CD4-positive, CD25-positive, alpha-beta regulatory T cell (primary cell): ENCODE measurements around the gene ELOVL7. TPM values are rescaled to one million over a fixed set of nuclear protein-coding genes. Genes with fewer than 3 reads are reported as not detected.
"Not testable (repeated sequence)": the region's sequence is repeated elsewhere in the genome, so short reads cannot be mapped to it uniquely, and the experiment has no call there.

Experiments
- ATAC-seq, 2 donors: fragments of 150-1000 bp; cut with Tn5 transposase; one replicate each; pipeline ENCODE4 v1.10.0; 2021; ENCODE audit warnings: low read depth in 2 of 2, moderate number of reproducible peaks in 2 of 2, moderate library complexity in 1 of 2
- DNase-seq, 3 donors: peaks; one replicate each; pipeline versions ENCODE4 v3.0.0 to v3.0.0-alpha.2; 2012 to 2022; ENCODE audit warnings: mixed read lengths in 1 of 3
- H3K27ac ChIP-seq: one replicate; pipeline ENCODE4 v1.7.0; 2013; ENCODE audit warnings: mild to moderate bottlenecking, low read length; ENCODE audit not compliant: insufficient read depth, poor library complexity, severe bottlenecking
- H3K27me3 ChIP-seq: one replicate; pipeline ENCODE4 v1.7.0; 2013; ENCODE audit warnings: low read length; ENCODE audit not compliant: control insufficient read depth, insufficient read depth
- H3K36me3 ChIP-seq: one replicate; pipeline ENCODE4 v1.7.0; 2013; ENCODE audit warnings: mild to moderate bottlenecking, low read length, moderate library complexity; ENCODE audit not compliant: control insufficient read depth, insufficient read depth
- H3K4me1 ChIP-seq: 2 replicates; pipeline ENCODE4 v1.7.0; 2013; ENCODE audit warnings: mild to moderate bottlenecking, low read length; ENCODE audit not compliant: insufficient read depth, control insufficient read depth, poor library complexity, severe bottlenecking
- H3K4me3 ChIP-seq: one replicate; pipeline ENCODE4 v1.7.0; 2013; ENCODE audit warnings: low read depth, mild to moderate bottlenecking, low read length, moderate library complexity
- H3K9me3 ChIP-seq, 2 experiments: 1 replicate in 1 of 2; 2 replicates in 1 of 2; pipeline ENCODE4 v1.7.0; 2013; ENCODE audit warnings: low read length in 2 of 2, mild to moderate bottlenecking in 1 of 2, moderate library complexity in 1 of 2; ENCODE audit not compliant: control insufficient read depth in 2 of 2
- H3K27ac Mint-ChIP-seq, 3 donors: one replicate each; pipeline ENCODE4 v1.8.0; 2020 to 2022; ENCODE audit warnings: mild to moderate bottlenecking in 3 of 3, mixed read lengths in 3 of 3, moderate library complexity in 2 of 3
- H3K27me3 Mint-ChIP-seq: one replicate; pipeline ENCODE4 v1.8.0; 2022; ENCODE audit warnings: mild to moderate bottlenecking, mixed read lengths
- H3K36me3 Mint-ChIP-seq: one replicate; pipeline ENCODE4 v1.8.0; 2020; ENCODE audit warnings: mixed read lengths
- H3K4me1 Mint-ChIP-seq, 4 donors: one replicate each; pipeline ENCODE4 v1.8.0; 2020 to 2022; ENCODE audit warnings: mixed read lengths in 4 of 4, mild to moderate bottlenecking in 1 of 4
- H3K4me3 Mint-ChIP-seq, 4 donors: one replicate each; pipeline ENCODE4 v1.8.0; 2020 to 2022; ENCODE audit warnings: mild to moderate bottlenecking in 4 of 4, mixed read lengths in 4 of 4, moderate library complexity in 3 of 4
- H3K9me3 Mint-ChIP-seq, 7 donors: one replicate each; pipeline ENCODE4 v1.8.0; 2020 to 2022; ENCODE audit warnings: mixed read lengths in 7 of 7, mild to moderate bottlenecking in 3 of 7, moderate library complexity in 2 of 7
- polyA plus RNA-seq, 4 donors: library from polyadenylated mRNA; unstranded; fragments of 300-500 nt; fragmentation: Illumina TruSeq; gene quantifications; one replicate each; pipeline ENCODE4 v1.2.3, GENCODE V29; 2021
- total RNA-seq: library from RNA; stranded (reverse); gene quantifications from one replicate; pipeline ENCODE4 v1.2.3, GENCODE V29; 2022

ELOVL7 gene
- total and polyA plus RNA-seq, 5 donors from 2014 or later: 2.8 TPM; not detected in 4

GRCh38 chr5:60722416-60722815, 121.7 kb downstream of the ELOVL7 start:
- no peaks in the 10 kb centered on the region for H3K36me3 ChIP-seq

GRCh38 chr5:60719329-60719728, 124.7 kb downstream of the ELOVL7 start:
- Histone ChIP-seq H3K27ac (no peak overlapping the region), H3K27me3 (peaks cover 6% of the 10 kb centered on the region), H3K4me1 (no peaks in the 10 kb centered on the region), H3K36me3 (no peaks in the 10 kb centered on the region), H3K9me3 (no peaks in the 10 kb centered on the region), H3K4me3 (no peak overlapping the region)
- Mint-ChIP-seq H3K4me1 (peaks cover 0 to 3% (median under 1%) of the 10 kb centered on the region in 4 donors), H3K9me3 (peaks cover 0 to 12% (median 0%) of the 10 kb centered on the region in 7 donors), H3K27ac (no peak overlapping the region), H3K4me3 (no peak overlapping the region), H3K36me3 (no peaks in the 10 kb centered on the region), H3K27me3 (peaks cover 43% of the 10 kb centered on the region)
- DNase-seq (no peak), ATAC-seq (no peak)

More at GRCh38 chr5:60722416-60722815, 121.7 kb downstream of the ELOVL7 start:
- Histone ChIP-seq H3K4me1 (no peaks in the 10 kb centered on the region), H3K27ac (no peak overlapping the region), H3K4me3 (no peak overlapping the region), H3K27me3 (peaks cover 4% of the 10 kb centered on the region), H3K9me3 (no peaks in the 10 kb centered on the region)
- Mint-ChIP-seq H3K27me3 (peaks cover 30% of the 10 kb centered on the region), H3K9me3 (peaks cover 0 to 2% (median 0%) of the 10 kb centered on the region in 7 donors), H3K4me1 (no peaks in the 10 kb centered on the region), H3K36me3 (no peaks in the 10 kb centered on the region), H3K27ac (no peak overlapping the region), H3K4me3 (no peak overlapping the region)
- DNase-seq (no peak), ATAC-seq (no peak)

DNA sequence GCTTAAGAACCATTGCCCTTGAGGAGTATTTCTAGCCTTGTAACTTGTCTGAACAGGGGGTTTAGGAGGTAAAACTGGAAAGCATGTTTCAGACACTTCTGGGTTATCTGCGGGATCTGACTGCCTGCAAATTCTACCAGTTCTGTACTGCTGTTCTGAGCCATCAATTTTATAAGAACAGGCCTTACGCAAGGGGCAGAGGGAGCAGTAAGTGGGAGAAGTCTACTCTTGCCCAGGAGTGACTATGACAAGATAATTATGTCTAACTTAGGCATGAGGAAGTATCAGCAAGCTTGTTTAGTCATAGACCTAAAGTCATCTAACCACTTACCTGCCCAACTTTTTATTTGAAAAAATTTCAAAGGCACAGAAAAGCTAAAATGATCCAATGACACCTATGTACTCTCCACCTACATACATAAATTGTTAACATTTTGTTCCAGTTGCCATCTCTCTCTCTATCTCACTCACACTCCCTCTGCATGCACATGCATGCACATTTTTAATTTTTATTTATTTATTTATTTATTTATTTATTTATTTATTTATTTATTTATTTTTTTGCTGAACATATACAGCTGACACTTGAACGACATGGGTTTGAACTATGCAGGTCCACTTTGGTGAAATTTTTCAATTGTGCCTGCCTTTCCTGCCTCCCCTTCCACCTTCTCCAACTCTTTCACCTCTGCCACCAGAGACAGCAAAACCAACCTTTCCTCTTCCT, 125.7 kb downstream of the ELOVL7 start:
- Histone ChIP-seq H3K27me3 (peaks cover 6% of the 10 kb centered on the region), H3K27ac (no peak overlapping the region), H3K4me1 (no peaks in the 10 kb centered on the region), H3K4me3 (no peak overlapping the region), H3K36me3 (no peaks in the 10 kb centered on the region), H3K9me3 (no peaks in the 10 kb centered on the region)
- peaks cover 0 to 4% (median under 1%) of the 10 kb centered on the region in 4 donors for H3K4me1 Mint-ChIP-seq
- peaks cover 0 to 14% (median 3%) of the 10 kb centered on the region in 7 donors for H3K9me3 Mint-ChIP-seq
- H3K36me3 Mint-ChIP-seq: no peaks in the 10 kb centered on the region
- H3K4me3 Mint-ChIP-seq: no peak overlapping the region
- no peak for ATAC-seq
- no peak for DNase-seq
- no peak overlapping the region for H3K27ac Mint-ChIP-seq
- H3K27me3 Mint-ChIP-seq: peaks cover 43% of the 10 kb centered on the region

DNA sequence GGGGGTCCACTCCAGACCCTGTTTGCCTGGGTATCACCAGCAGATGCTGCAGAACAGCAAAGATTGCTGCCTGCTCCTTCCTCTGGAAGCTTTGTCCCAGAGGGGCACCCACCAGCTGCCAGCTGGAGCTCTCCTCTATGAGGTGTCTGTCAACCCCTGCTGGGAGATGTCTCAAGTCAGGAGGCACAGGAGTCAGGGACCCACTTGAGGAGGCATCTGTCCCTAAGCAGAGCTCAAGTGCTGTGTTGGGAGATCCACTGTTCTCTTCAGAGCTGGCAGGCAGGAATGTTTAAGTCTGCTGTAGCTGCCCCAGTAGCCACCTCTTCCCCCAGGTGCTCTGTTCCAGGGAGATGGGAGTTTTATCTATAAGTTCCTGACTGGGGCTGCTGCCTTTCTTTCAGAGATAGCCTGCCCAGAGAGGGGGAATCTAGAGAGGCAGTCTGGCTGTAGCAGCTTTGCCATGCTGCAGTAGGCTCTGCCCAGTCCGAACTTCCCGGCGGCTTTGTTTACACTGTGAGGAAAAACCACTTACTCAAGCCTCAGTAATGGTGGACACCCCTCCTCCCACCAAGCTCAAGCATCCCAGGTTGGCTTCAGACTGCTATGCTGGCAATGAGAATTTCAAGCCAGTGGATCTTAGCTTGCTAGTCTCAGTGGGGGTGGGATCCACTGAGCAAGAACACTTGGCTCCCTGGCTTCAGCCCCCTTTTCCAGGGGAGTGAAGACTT, 128.7 kb downstream of the ELOVL7 start:
- not testable (repeated sequence) for H3K36me3 ChIP-seq, H3K36me3 Mint-ChIP-seq, H3K4me1 ChIP-seq, H3K27ac ChIP-seq, H3K4me3 ChIP-seq, DNase-seq, H3K9me3 ChIP-seq, H3K4me3 Mint-ChIP-seq, ATAC-seq, H3K27ac Mint-ChIP-seq, H3K4me1 Mint-ChIP-seq, H3K27me3 ChIP-seq
- H3K9me3 Mint-ChIP-seq: peaks cover 0 to 14% (median 3%) of the 10 kb centered on the region in 7 donors
- H3K27me3 Mint-ChIP-seq: peaks cover 37% of the 10 kb centered on the region

- Mint-ChIP-seq H3K36me3 (no peaks in the 10 kb centered on the region), H3K4me1 (peaks cover 0 to 4% (median under 1%) of the 10 kb centered on the region in 4 donors), H3K27ac (no peak overlapping the region), H3K4me3 (no peak overlapping the region), H3K27me3 (peaks cover 37% of the 10 kb centered on the region), H3K9me3 (peaks cover 0 to 14% (median 3%) of the 10 kb centered on the region in 7 donors)
- no peak overlapping the region for H3K4me3 ChIP-seq
- no peaks in the 10 kb centered on the region for H3K9me3 ChIP-seq
- ATAC-seq (no peak), DNase-seq (no peak)
- peaks cover 7% of the 10 kb centered on the region for H3K27me3 ChIP-seq
- H3K4me1 ChIP-seq: no peaks in the 10 kb centered on the region
- no peaks in the 10 kb centered on the region for H3K36me3 ChIP-seq
- H3K27ac ChIP-seq: no peak overlapping the region
These were observed 131.1 kb downstream of the ELOVL7 start for GRCh38 chr5:60712950-60713349.

- not testable (repeated sequence) for H3K4me1 Mint-ChIP-seq, H3K27ac Mint-ChIP-seq, H3K4me3 ChIP-seq, H3K9me3 ChIP-seq, H3K36me3 ChIP-seq, ATAC-seq, H3K4me1 ChIP-seq, H3K36me3 Mint-ChIP-seq, DNase-seq, H3K27me3 ChIP-seq, H3K4me3 Mint-ChIP-seq, H3K27ac ChIP-seq
- Mint-ChIP-seq H3K9me3 (peaks cover 0 to 14% (median 3%) of the 10 kb centered on the region in 7 donors), H3K27me3 (peaks cover 32% of the 10 kb centered on the region)
These were observed 132.2 kb downstream of the ELOVL7 start for GRCh38 chr5:60711892-60712291.

- Mint-ChIP-seq H3K9me3 (peaks cover 0 to 9% (median 3%) of the 10 kb centered on the region in 7 donors), H3K27ac (no peak overlapping the region), H3K27me3 (peaks cover 31% of the 10 kb centered on the region), H3K36me3 (no peaks in the 10 kb centered on the region), H3K4me3 (no peak overlapping the region), H3K4me1 (peaks cover 0 to 4% (median under 1%) of the 10 kb centered on the region in 4 donors)
- Histone ChIP-seq H3K4me3 (no peak overlapping the region), H3K4me1 (no peaks in the 10 kb centered on the region), H3K27ac (no peak overlapping the region), H3K36me3 (no peaks in the 10 kb centered on the region), H3K9me3 (no peaks in the 10 kb centered on the region), H3K27me3 (peaks cover 4% of the 10 kb centered on the region)
- DNase-seq (no peak), ATAC-seq (no peak)
These were observed 133.7 kb downstream of the ELOVL7 start for GRCh38 chr5:60710362-60710761.
